GM21526 (cell line): ENCODE measurements around the gene SEMA5B.

Experiments used
- ATAC-seq: cut with Tn5 transposase; IDR thresholded peaks from one replicate; pipeline ENCODE4 v1.9.1; 2021; ENCODE audit warnings: moderate library complexity; ENCODE audit not compliant: unreplicated experiment, low FRiP score

Gene SEMA5B

DNA sequence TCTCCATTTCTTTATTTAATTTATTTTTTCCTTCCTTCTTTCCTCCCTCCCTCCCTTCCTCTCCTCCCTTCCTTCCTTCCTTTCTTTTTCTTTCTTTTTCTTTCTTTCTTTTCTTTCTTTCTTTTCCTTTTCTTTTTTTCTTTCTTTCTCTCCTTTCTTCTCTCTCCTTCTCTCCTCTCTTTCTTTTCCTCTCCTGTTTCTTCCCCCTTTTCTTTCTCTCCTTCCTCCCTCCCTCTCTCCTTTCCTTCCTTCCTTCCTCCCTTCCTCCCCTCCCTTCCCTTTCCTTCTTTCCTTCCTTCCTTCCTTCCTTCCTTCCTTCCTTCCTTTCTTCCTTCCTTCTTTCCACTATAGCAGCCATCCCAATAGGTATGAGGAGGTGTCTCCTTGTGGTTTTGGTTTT, 32.5 kb upstream of the SEMA5B start:
- no peak for ATAC-seq

DNA sequence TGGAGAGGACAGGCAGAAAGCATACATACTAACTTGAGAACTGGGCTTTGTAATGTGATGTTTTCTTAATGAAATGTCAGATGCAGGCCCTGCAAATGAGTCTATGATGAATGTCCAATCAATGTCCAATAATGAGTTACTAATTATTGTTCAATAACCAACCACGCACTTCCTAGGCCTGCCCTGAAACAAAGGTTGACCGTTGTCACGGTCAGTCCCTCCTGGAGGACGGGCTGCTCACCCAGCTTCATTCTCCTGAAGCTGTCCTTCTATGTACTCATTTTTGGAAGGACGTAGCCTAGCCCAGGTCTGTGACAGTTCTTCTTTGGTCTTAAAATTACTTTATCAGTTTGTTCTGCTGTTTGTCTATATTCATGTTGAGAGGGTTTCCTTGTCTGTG, 30.9 kb upstream of the SEMA5B start:
- ATAC-seq: no peak

DNA sequence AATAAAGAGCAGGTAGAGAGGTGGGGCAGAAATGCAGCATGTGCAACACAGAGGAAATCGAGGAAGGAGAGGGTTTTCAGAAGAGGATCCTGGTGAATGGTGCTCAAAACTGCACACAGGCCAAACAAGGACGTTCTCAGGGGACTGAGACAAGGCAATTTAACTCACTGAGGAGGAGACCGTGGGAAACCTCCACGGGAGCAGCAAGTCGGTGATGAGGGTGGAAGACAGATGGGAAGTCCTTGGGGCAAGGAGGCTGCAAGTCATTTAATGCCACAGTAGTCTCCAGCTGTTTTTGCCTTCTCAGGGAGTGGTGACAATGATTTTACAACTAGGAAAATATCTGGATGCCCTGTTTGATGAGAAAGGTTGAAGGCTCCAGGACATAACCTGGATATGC, 27.8 kb upstream of the SEMA5B start:
- no peak for ATAC-seq

DNA sequence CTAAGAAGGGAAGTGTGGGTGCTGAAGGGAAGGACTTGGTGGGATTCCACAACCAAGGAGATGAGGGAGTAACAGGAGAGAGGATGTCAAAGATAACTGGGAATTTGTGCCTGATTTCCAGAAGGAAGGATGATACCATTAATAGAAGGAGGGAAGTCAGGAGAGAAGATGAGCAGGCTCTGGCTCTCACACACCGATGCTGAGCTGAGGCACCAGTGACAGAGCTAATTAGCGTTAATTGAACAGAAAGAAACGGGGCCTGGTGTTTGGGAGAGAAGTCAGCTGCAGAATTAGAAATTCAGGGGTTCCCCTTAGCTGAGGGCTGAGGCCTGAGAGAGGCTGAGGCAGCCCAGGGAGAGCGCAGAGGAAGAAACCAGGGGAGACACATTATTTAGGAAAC, 27.4 kb upstream of the SEMA5B start:
- no peak for ATAC-seq

DNA sequence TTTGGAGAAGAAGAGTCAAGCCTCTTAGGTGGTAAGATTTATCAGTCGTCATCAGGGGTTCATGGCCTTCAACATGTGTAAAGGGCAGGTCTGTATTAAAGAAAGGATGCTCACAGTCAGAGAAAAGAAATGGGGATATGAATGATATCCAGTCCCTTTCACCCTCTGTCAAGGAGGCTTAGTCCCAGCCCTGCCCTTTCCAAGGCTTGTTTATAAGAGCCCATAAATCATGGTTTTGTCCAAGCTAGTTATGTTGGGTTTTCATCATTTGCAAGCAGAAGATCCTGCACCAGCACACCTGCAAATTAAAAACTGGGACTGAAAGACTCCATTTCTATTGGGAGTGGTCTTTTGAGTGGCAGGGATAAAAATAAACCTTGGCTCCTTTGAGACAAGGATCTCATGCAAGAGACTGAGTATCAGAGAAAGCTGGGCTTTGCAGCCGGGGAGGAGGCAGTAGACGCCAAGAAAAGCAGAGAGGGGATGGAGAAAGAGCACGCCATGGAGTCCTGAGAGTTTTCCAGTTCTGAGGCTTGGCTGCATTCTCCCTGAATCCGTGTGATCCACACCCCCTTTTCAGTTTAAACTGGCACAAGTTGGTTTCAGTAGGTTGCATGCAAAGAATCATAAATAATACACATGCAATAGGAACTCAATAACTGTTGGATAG, 26.7 kb upstream of the SEMA5B start:
- ATAC-seq: no peak

DNA sequence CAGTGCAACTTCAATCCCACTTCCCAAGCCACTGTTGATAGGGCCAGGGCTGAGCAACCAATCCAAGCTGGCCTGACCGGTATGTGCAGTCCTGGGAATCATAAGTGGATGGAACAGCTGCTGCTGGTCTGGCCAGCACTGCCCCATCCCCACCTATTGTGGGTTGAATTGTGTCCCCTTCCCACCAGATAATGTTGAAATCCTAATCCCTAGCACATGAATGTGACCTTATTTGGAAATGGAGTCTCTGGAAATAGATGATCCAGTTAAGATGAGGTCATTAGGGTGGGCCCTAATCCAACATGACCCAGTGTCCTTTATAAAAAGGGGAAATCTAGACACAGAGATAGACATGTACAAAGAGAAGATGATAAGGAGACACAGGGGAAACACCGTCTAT, 25.5 kb upstream of the SEMA5B start:
- no peak for ATAC-seq

DNA sequence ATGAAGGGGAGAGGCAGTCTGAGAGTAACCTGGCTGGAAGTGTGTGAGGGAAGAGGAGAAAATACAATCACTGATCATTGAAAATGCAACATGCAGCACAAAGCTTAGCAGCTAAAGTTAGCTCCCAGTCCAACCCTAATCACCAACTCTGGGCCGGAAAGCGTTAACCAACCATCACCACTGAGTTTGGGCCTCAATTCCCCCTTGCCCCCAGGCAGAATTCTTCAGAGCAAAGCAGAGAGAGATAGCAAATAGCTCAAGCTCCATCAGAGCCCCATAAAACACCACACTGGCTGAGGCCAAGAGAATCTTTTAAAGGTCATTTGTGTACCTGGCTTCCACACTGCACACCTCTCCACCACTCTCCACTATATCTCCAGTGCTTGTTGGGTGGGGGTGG, 23.1 kb upstream of the SEMA5B start:
- no peak for ATAC-seq

DNA sequence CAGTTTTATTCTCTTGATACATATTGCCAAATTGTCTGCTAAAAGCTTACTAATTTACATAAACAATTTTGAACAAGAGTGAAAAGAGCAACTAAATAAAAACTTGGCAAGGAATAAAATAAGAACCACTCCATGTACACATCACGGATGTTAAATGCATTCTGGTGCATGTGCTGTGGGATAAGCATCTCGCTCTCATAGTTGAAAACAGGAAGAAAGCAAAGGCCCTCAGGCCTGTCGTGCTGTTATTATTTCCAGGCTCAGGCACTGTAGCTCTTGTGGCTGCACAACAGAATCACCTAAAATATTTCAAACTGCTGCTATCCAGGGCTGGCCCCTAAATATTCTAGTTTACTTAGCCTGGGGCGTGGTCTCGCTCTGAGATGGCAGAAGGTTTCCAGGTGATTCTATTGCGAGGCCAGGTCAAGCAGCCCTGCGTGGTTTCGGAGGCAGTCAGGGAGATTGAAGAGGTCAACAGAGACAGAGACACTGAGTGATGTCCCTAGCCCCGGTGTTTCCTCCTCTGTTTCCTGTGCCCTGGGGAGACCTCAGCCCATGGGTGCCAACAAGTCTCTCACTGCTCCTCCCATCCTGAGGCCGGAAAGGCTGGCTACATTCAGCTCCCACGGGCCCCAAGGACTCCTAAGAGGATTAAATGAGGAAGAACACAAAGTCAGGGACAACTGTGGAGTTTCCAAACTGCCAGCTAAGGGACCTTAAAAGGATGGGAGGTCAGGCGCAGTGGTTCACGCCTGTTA, 21.1 kb upstream of the SEMA5B start:
- ATAC-seq: no peak

DNA sequence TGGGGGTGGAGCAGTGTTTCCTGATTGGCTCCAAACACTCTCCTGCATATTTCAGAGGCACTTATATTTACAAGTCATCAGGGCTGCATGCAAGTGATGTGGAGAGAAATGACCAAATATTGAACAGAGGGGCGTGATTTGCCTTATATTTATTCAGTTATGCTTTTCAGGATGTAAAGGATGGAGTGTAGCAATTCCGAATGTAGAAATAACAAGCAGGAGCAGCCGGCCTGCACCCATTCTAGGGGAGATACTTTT, 19.4 kb upstream of the SEMA5B start:
- no peak for ATAC-seq

DNA sequence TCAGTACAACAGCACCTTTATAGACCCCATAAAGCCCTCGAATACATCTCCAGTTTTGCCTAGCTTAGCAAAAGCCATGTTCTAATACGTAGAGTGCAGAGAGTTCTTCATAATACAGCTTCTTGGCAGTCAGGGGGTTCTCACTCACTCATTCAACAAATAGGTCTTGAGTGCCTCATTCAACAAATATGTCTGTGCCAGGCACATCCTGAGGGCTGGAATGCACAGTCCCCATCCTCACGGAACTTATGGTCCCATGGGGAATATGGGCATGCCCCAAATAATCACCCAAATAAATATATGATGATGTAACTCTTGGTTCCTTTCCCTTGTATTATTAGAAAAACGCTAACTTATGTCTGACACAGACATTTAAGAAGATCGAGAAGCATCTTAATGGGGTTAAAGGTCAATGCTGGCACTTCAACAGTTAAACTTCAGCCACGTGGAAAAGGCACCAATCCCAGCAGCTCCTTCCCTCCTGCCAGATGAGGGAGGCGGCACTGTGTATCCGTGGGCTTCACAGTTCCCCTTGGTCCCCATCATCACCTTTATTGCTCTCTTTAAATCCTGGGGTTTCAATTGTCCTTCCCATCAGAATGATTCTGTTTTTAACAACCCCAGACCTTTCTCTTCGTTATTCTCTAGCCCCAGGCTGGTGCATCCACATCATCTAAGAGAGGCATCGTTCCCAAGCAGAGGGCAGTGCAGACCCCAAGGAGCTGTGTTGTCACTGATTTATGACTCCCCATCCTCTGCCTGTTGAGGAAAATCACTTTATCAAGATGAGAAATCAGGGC, 18.9 kb upstream of the SEMA5B start:
- no peak for ATAC-seq

DNA sequence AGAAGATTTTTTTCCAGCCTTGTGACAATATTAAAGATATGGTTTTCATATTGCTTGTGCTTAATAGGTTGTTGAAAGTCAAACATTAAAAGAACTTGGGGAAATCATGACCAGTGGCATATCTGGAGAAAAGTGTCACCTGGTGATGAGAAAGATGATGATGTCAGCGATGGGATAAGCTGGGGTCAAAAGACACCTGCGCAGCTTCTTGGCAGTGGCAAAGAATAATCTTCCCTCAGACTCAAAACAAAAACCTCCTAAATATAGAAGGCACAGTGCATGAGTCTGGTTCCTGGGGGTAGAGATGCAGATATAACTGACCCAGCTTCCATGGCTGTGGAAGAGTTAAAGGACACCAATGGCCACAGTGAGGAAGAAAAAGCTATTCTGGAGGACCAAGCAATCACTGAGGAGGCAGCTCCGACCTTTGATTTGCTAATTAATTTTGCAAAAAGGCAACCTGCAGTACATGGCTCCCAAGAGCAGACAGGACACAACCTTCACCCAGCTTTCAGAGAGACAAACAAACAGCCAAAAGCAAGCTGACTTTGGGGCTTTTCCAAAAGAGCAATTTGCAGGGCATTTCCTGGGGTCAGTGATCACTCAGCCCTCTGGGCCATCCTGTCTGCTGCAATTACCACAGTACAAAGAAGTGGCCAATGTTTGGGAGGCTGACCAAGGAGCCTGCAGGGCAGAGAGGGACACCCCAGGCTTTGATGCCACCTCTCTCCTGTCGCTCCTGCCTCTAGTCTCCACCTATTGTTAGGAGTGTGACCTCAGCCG, 17.6 kb upstream of the SEMA5B start:
- no peak for ATAC-seq

DNA sequence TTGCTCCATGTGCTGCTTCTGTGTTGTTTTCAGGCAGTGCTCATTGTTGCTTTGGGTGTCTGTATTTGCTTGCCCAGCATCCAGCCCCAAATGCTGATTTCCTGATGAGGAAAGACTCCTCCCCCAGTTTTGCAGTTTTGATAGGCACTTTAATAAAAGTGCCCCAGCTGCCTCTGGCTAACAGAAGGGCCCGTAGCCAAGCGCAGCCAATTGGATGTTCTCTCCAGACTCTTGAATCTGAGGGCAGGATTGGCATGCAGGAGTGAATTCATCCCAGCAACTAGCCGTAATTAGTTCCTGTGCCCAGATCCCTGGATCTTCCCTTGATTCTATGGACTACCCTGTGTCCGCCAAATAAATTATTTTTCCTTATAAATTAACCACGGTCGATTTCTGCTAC, 14.8 kb upstream of the SEMA5B start:
- no peak for ATAC-seq

DNA sequence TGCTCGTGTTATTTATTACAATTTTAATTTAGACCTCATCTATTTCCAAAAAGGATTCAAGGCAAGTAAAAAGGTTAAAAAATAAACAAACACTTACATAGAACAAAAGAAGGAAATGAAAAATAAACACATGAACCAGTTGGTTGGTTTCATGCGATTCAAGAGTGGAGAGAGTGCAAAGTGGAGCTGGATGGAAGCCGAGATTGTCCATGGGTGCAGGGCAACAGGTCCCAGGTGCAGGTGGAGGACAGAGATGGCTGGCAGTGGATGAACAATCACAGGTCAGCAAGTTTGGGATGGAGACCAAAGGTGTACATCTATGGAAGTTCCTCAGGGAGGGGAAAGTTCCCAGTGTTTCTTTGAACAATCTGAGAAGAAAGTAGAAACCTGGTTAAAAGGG, 11.6 kb upstream of the SEMA5B start:
- no peak for ATAC-seq

DNA sequence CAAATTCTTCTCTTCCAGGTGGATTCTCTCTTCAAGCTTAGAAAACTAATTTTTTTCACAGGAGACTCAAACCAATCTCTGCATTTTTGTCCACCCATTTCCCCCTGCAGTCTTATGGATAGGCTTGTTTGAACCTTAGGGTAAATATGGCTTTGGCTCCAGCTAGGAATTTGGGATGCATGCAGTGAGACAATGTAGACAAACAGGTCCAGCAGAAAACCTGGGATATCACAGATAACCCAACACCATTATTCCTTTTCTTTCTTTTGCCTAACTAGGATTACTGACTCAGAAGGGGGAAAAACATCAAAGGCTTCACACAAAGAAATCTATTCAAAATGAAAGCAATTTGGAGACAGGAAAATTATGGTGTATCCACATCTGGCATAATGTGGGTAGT, 11.2 kb upstream of the SEMA5B start:
- ATAC-seq: no peak

DNA sequence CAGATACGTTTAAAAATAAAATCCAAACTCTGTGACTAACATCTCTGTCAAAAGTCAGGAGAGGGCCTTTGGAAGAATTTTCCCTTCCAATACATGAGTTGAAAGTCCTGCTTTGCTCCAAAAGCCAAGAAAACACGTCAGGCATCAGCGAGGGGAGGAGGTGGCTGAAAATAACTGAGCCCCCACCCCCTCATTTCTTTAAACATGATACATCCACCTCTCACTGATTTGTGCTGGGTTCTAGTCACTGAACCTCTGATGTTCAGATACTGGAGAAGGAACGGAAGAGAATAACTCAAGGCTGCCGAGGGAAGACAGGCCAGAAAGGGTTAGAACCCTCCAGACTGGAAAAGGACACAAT, 9.4 kb upstream of the SEMA5B start:
- no peak for ATAC-seq

DNA sequence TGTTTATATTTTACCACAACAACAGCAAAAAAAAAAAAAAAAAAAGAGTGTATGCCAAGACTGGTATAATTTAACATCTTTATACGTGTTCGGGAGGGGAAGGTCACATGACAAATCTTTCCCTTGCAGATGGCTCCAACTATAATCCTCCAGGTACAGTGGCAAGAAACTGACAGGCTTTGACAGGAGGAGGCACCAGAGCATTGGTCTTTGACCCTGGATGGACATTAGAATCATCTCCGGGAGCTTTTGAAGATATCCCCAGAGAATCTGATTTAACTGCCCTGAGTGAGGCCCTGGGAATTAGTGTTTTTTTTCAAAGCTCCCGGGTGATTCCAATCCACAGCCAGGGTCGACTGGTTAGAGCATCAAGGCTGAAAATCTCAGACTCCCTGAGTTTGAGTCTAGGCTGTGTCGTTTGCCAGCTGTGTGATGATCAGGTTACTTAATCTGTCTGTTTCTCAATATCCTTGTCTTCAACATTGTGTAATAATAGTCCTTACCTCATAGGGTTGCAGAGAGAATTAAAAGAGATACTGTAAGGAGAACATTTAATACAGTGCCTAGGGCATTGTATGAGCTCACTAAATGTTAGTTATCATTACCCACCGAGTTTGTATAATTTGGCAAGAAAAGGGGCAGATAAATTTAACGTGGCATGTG, 8.9 kb upstream of the SEMA5B start:
- no peak for ATAC-seq

DNA sequence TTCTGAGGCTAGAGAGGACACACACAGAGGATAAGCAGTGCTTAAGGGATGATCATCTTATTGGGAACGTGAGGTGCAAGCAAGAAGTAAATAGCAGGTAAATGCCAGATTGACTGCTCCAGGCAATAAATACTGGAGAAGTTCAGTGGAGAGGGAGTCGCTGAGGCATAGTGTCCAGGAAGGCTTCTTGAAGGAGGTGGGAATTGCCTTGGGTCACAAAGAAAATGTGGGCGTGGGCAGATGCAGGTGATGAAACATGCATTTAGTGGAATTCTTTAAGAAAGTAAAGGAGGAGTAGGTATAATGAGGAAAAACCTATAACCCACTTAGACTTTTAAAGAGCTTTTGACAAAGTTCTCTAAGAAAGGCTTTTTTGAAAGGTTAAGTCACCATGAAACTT, 7.4 kb upstream of the SEMA5B start:
- ATAC-seq: no peak

DNA sequence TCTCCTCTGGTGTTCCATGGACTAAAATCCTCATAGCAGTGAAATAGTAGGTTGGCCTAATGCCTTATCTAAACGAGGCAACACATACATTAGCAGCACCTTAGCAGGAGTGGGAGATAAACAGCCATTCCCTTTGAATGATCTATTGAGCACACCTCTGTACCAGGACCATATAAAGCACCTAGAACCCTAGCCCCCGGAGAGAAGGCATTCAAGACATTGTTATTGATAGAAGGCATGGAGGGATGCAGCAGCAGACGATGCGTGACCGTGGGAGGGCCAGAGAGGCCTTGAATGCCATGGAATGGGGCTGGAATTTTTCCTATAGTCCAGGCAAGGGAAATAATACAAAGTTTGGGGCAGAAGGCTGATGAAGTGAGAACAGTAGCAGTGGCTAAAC, 6.6 kb upstream of the SEMA5B start:
- no peak for ATAC-seq

DNA sequence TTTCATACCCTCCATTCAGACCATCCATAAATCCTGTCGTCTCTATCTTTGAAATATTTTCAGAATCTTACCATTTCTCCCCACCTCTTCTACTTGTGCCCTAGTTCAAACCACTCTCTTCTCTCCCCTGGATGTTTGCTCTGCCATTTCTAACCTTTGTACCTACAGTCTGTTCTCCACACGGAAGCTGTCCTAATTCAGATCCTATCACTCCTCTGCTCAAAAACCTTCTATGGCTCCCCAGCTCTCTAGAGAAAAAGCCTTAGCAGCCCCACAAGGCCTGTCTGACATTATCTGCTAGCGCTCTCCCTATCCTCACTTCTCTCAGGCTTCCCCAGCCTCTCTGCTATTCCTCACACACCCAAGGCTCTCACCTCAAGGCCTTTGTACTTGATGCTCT, 4.5 kb upstream of the SEMA5B start:
- ATAC-seq: no peak

DNA sequence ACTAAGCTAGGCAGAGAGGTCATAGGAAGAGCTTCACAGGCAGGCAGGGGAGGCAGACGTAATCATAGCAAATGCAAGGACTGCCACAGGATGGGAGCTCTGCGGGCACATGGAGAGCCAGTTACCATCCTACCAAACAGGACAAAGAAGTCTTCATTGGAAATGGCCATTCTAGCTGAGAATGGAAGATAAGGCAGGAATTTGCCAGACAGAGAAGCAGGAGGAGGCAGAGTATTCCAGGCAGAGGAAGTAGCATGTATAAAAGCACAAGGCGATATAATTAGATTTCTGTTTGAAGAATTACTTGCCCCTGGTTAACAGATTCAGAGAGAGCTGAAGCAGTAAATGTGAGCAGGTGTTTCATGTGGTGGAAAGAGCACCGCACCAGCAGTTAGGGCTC, 3.5 kb upstream of the SEMA5B start:
- no peak for ATAC-seq
